ENCODE measurements around the gene OXER1.

- TF ChIP-seq CTCF (conservative IDR thresholded peaks at IDR 0.05) (no peak), ZFX (IDR thresholded peaks at IDR 0.05) (no peak)
Measured at GRCh38 chr2:42784204-42784880, 20.4 kb upstream of the OXER1 start.

Measured in C4-2B (cell line).